ENCODE data around the gene PHOSPHO2.

PHOSPHO2 gene

DNA sequence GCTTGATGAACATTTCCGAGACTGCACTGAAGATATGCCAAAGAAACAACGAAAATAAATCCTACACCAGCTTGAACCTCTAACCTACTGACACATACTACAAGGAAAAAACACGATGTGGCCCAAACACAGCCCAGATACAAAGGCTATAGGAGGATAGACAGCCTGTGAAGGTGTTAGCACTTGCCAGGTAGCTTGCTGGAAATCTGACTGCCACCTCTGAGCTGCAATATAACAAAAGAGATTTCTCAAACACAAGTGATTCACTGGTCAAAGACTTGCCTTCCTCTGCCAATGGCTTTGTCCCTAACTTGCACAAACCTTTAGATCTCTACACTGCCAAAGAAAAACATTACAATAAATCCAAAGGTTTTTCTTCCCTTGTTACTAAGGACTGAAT, 21.2 kb upstream of the PHOSPHO2 start:
- Histone ChIP-seq H3K4me3 (ENCODE audit: low read length in 2 of 2) (no peak overlapping the region), H2BK5ac (ENCODE audit: low read length) (no peak overlapping the region), H4K8ac (ENCODE audit: low read depth, low read length) (no peak overlapping the region), H2AK5ac (ENCODE audit: low read depth, low read length) (no peak overlapping the region), H3K27ac (replicated peaks; ENCODE audit: low read length) (no peak overlapping the region), H3K14ac (ENCODE audit: low read length) (no peak overlapping the region), H2BK12ac (ENCODE audit: low read length) (no peak overlapping the region), H3K9me3 (replicated peaks in 1 of 2; ENCODE audit: control insufficient read depth in 2 of 2, insufficient read depth in 1 of 2, low read depth in 1 of 2, low read length in 2 of 2) (no peaks in the 10 kb centered on the region), H3K36me3 (replicated peaks in 1 of 2; ENCODE audit: control insufficient read depth in 2 of 2, insufficient read depth in 2 of 2, low read length in 2 of 2) (no peaks in the 10 kb centered on the region), H3K23ac (ENCODE audit: low read depth, low read length, poor library complexity) (no peak overlapping the region), H3K18ac (ENCODE audit: low read length) (no peak overlapping the region), H3K9ac (ENCODE audit: low read depth, low read length, poor library complexity) (no peak overlapping the region), H3K27me3 (ENCODE audit: control insufficient read depth in 3 of 3, insufficient read depth in 3 of 3, low read depth in 1 of 3, low read length in 3 of 3) (no peaks in the 10 kb centered on the region), H4K91ac (ENCODE audit: low read depth, low read length, poor library complexity) (no peak overlapping the region), H3K4me1 (ENCODE audit: control insufficient read depth in 2 of 2, insufficient read depth in 1 of 2, low read depth in 1 of 2, low read length in 2 of 2) (peaks cover 0 to 3% of the 10 kb centered on the region in 2 donors), H2AFZ (ENCODE audit: low read length) (no peak overlapping the region), H2BK15ac (ENCODE audit: low read length) (no peak overlapping the region), H3K4me2 (ENCODE audit: insufficient read depth, low read length, poor library complexity, severe bottlenecking) (no peak overlapping the region), H3K4ac (ENCODE audit: low read length) (no peak overlapping the region), H3K79me1 (ENCODE audit: low read depth, low read length) (no peaks in the 10 kb centered on the region), H2BK120ac (ENCODE audit: low read depth, low read length) (no peak overlapping the region)
- DNase-seq (ENCODE audit: low spot score) = no peak
- WGBS, 2 donors (ENCODE audit: extremely low coverage in 2 of 2, insufficient read length in 2 of 2, insufficient replicate concordance in 1 of 2) = no CpG with 5 or more reads among the region's 3 CpGs

DNA sequence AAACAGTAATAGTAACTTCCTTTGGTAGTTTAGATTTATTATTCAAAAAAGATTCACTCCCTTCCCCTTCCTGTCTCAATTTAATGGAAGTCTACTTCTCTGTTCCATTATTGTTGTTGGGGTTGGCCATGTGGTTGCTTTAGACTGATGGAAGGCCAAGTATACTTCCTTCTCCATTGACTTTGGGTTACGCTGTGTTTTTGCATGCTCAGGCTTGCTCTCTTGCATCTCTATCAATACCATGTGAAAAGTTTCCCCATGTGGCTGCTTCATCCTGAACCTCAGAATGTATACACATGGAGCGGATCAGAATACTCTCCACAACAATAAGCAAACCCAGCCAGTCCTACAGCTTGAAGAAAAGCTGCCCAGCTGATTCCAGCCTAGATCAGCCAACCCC, 20.3 kb upstream of the PHOSPHO2 start:
- H3K4ac ChIP-seq (ENCODE audit: low read length) = no peak overlapping the region
- H3K27ac ChIP-seq (replicated peaks; ENCODE audit: low read length) = no peak overlapping the region
- H3K4me2 ChIP-seq (ENCODE audit: insufficient read depth, low read length, poor library complexity, severe bottlenecking) = no peak overlapping the region
- no peak overlapping the region for H2BK15ac ChIP-seq (ENCODE audit: low read length)
- H3K4me1 ChIP-seq (ENCODE audit: control insufficient read depth in 2 of 2, insufficient read depth in 1 of 2, low read depth in 1 of 2, low read length in 2 of 2) = peaks cover 0 to 3% of the 10 kb centered on the region in 2 donors
- no peaks in the 10 kb centered on the region for H3K79me1 ChIP-seq (ENCODE audit: low read depth, low read length)
- H2BK12ac ChIP-seq (ENCODE audit: low read length) = no peak overlapping the region
- no peaks in the 10 kb centered on the region for H3K9me3 ChIP-seq (replicated peaks in 1 of 2; ENCODE audit: control insufficient read depth in 2 of 2, insufficient read depth in 1 of 2, low read depth in 1 of 2, low read length in 2 of 2)
- WGBS, 2 donors (ENCODE audit: extremely low coverage in 2 of 2, insufficient read length in 2 of 2, insufficient replicate concordance in 1 of 2) = no CpG with 5 or more reads among the region's 2 CpGs
- H2BK5ac ChIP-seq (ENCODE audit: low read length) = no peak overlapping the region
- no peak overlapping the region for H4K8ac ChIP-seq (ENCODE audit: low read depth, low read length)
- H3K14ac ChIP-seq (ENCODE audit: low read length) = no peak overlapping the region
- no peak overlapping the region for H2AK5ac ChIP-seq (ENCODE audit: low read depth, low read length)
- H3K23ac ChIP-seq (ENCODE audit: low read depth, low read length, poor library complexity) = no peak overlapping the region
- no peaks in the 10 kb centered on the region for H3K27me3 ChIP-seq (ENCODE audit: control insufficient read depth in 3 of 3, insufficient read depth in 3 of 3, low read depth in 1 of 3, low read length in 3 of 3)
- no peak overlapping the region for H4K91ac ChIP-seq (ENCODE audit: low read depth, low read length, poor library complexity)
- H3K36me3 ChIP-seq (replicated peaks in 1 of 2; ENCODE audit: control insufficient read depth in 2 of 2, insufficient read depth in 2 of 2, low read length in 2 of 2) = no peaks in the 10 kb centered on the region
- no peak overlapping the region for H2BK120ac ChIP-seq (ENCODE audit: low read depth, low read length)
- no peak overlapping the region for H3K4me3 ChIP-seq (ENCODE audit: low read length in 2 of 2)
- no peak overlapping the region for H3K18ac ChIP-seq (ENCODE audit: low read length)
- no peak for DNase-seq (ENCODE audit: low spot score)
- no peak overlapping the region for H2AFZ ChIP-seq (ENCODE audit: low read length)
- no peak overlapping the region for H3K9ac ChIP-seq (ENCODE audit: low read depth, low read length, poor library complexity)

DNA sequence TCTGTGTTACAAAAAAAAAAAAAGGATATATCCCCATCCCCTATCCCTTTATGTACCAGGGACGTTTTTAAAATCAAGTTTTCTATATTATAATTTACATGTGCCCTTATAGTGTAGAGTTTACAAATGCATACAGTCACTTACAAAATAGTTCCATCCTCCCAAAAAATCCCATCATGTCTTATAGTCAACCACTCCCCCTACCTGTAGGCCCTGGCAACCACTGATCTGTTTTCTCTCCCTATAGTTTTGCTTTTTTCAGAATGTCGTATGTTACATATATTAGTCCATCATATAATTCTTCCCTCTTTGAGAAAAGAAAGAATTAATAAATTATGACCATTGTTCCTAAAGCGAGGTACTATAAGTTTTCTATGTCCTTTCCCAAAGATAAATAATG, 17.9 kb upstream of the PHOSPHO2 start:
- Histone ChIP-seq H4K91ac (ENCODE audit: low read depth, low read length, poor library complexity) (no peak overlapping the region), H2BK12ac (ENCODE audit: low read length) (no peak overlapping the region), H2BK5ac (ENCODE audit: low read length) (no peak overlapping the region), H3K4me2 (ENCODE audit: insufficient read depth, low read length, poor library complexity, severe bottlenecking) (no peak overlapping the region), H3K4me3 (ENCODE audit: low read length in 2 of 2) (no peak overlapping the region), H3K4me1 (ENCODE audit: control insufficient read depth in 2 of 2, insufficient read depth in 1 of 2, low read depth in 1 of 2, low read length in 2 of 2) (peaks cover 0 to 3% of the 10 kb centered on the region in 2 donors), H3K18ac (ENCODE audit: low read length) (no peak overlapping the region), H3K4ac (ENCODE audit: low read length) (no peak overlapping the region), H3K14ac (ENCODE audit: low read length) (no peak overlapping the region), H2AFZ (ENCODE audit: low read length) (no peak overlapping the region), H2BK15ac (ENCODE audit: low read length) (no peak overlapping the region), H3K9me3 (replicated peaks in 1 of 2; ENCODE audit: control insufficient read depth in 2 of 2, insufficient read depth in 1 of 2, low read depth in 1 of 2, low read length in 2 of 2) (peaks cover 0 to 8% of the 10 kb centered on the region in 2 donors), H3K23ac (ENCODE audit: low read depth, low read length, poor library complexity) (no peak overlapping the region), H2AK5ac (ENCODE audit: low read depth, low read length) (no peak overlapping the region), H3K9ac (ENCODE audit: low read depth, low read length, poor library complexity) (no peak overlapping the region), H4K8ac (ENCODE audit: low read depth, low read length) (no peak overlapping the region), H3K36me3 (replicated peaks in 1 of 2; ENCODE audit: control insufficient read depth in 2 of 2, insufficient read depth in 2 of 2, low read length in 2 of 2) (no peaks in the 10 kb centered on the region), H3K79me1 (ENCODE audit: low read depth, low read length) (no peaks in the 10 kb centered on the region), H3K27ac (replicated peaks; ENCODE audit: low read length) (no peak overlapping the region), H2BK120ac (ENCODE audit: low read depth, low read length) (no peak overlapping the region), H3K27me3 (ENCODE audit: control insufficient read depth in 3 of 3, insufficient read depth in 3 of 3, low read depth in 1 of 3, low read length in 3 of 3) (no peaks in the 10 kb centered on the region)
- WGBS, 2 donors (ENCODE audit: extremely low coverage in 2 of 2, insufficient read length in 2 of 2, insufficient replicate concordance in 1 of 2) = no CpG with 5 or more reads among the region's 3 CpGs
- no peak for DNase-seq (ENCODE audit: low spot score)

DNA sequence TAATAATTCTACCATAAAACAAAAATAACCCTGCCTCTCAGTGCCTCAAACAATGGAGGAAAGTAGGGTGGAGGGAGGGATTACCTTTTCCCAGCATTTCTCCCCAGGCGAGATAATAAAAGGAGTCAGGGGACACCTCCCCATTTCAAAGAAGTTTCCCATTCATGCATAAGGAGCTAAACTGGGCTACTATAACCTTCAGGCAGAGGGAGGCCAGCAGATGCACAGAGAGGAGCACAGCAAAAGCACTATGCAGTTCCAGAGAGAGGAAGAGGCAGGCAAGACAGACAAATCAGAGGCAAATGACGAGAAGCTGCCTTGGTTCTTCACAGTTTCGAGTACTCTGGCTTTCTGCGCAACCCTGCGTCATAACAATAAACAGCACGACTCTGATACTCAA, 17.4 kb upstream of the PHOSPHO2 start:
- no peak overlapping the region for H4K8ac ChIP-seq (ENCODE audit: low read depth, low read length)
- H3K4ac ChIP-seq (ENCODE audit: low read length) = no peak overlapping the region
- H3K9ac ChIP-seq (ENCODE audit: low read depth, low read length, poor library complexity) = peak overlapping the region; percentile 1
- no CpG with 5 or more reads among the region's 6 CpGs for WGBS, 2 donors (ENCODE audit: extremely low coverage in 2 of 2, insufficient read length in 2 of 2, insufficient replicate concordance in 1 of 2)
- no peak overlapping the region for H2BK12ac ChIP-seq (ENCODE audit: low read length)
- H2AFZ ChIP-seq (ENCODE audit: low read length) = peak overlapping the region; percentile 56
- no peak overlapping the region for H2AK5ac ChIP-seq (ENCODE audit: low read depth, low read length)
- no peak overlapping the region for H2BK5ac ChIP-seq (ENCODE audit: low read length)
- H3K27me3 ChIP-seq (ENCODE audit: control insufficient read depth in 3 of 3, insufficient read depth in 3 of 3, low read depth in 1 of 3, low read length in 3 of 3) = no peaks in the 10 kb centered on the region
- no peaks in the 10 kb centered on the region for H3K79me1 ChIP-seq (ENCODE audit: low read depth, low read length)
- H4K91ac ChIP-seq (ENCODE audit: low read depth, low read length, poor library complexity) = no peak overlapping the region
- H2BK120ac ChIP-seq (ENCODE audit: low read depth, low read length) = no peak overlapping the region
- H3K9me3 ChIP-seq (replicated peaks in 1 of 2; ENCODE audit: control insufficient read depth in 2 of 2, insufficient read depth in 1 of 2, low read depth in 1 of 2, low read length in 2 of 2) = peaks cover 0 to 8% of the 10 kb centered on the region in 2 donors
- peaks cover 0 to 3% of the 10 kb centered on the region in 2 donors for H3K4me1 ChIP-seq (ENCODE audit: control insufficient read depth in 2 of 2, insufficient read depth in 1 of 2, low read depth in 1 of 2, low read length in 2 of 2)
- no peak overlapping the region for H2BK15ac ChIP-seq (ENCODE audit: low read length)
- no peak for DNase-seq (ENCODE audit: low spot score)
- H3K36me3 ChIP-seq (replicated peaks in 1 of 2; ENCODE audit: control insufficient read depth in 2 of 2, insufficient read depth in 2 of 2, low read length in 2 of 2) = no peaks in the 10 kb centered on the region
- H3K23ac ChIP-seq (ENCODE audit: low read depth, low read length, poor library complexity) = no peak overlapping the region
- no peak overlapping the region for H3K14ac ChIP-seq (ENCODE audit: low read length)
- H3K4me3 ChIP-seq (ENCODE audit: low read length in 2 of 2) = no peak overlapping the region
- no peak overlapping the region for H3K18ac ChIP-seq (ENCODE audit: low read length)
- no peak overlapping the region for H3K27ac ChIP-seq (replicated peaks; ENCODE audit: low read length)
- no peak overlapping the region for H3K4me2 ChIP-seq (ENCODE audit: insufficient read depth, low read length, poor library complexity, severe bottlenecking)
